GM12878 (cell line): ENCODE measurements around the gene FGGY. TPM values are rescaled to one million over a fixed set of nuclear protein-coding genes. Genes with fewer than 3 reads are reported as not detected.

Experiments used
- ATAC-seq: fragments of 200-7000 bp; cut with Tn5 transposase; 3 replicates; pipeline ENCODE4 v1.9.1; 2020; ENCODE audit warnings: mild to moderate bottlenecking, moderate library complexity
- BruUV-seq: library from RNA; stranded (reverse); fragments of 400-500 nt; replicated peaks from 2 replicates; lab custom pipeline; 2021; lab: Mats Ljungman, UMichigan
- CTCF ChIA-PET: fragments of 300-600 bp; sonication (Branson Sonifier 250); formaldehyde crosslinking; extraction: SDS; loops from one replicate; lab custom pipeline; 2021; ENCODE audit warnings: inconsistent platforms; lab: Yijun Ruan, JAX
- POLR2A ChIA-PET: fragments of 350-600 bp; formaldehyde crosslinking; extraction: SDS; loops from one replicate; lab custom pipeline; 2021; ENCODE audit warnings: inconsistent platforms; lab: Charles Lee
- RAD21 ChIA-PET: fragments of 300-600 bp; sonication (Branson Sonifier 250); formaldehyde crosslinking; loops from one replicate; lab custom pipeline; 2023; ENCODE audit warnings: antibody characterized with exemption; ENCODE audit not compliant: unreplicated experiment; lab: Charles Lee
- SMC1A ChIA-PET: fragments of 300-600 bp; sonication (Branson Sonifier 250); formaldehyde crosslinking; loops from one replicate; lab custom pipeline; 2023; ENCODE audit not compliant: unreplicated experiment, uncharacterized antibody; lab: Charles Lee
- DNase-seq: peaks from one replicate; pipeline ENCODE4 v3.0.0-alpha.2; 2011; ENCODE audit warnings: low read depth, low spot score
- FAIRE-seq: peaks from 3 replicates; lab custom pipeline; 2011; peaks lifted over from hg19 to GRCh38; lab: Jason Lieb, UNC
- H2AFZ ChIP-seq: 2 replicates; pipeline ENCODE4 v1.6.0; 2011; ENCODE audit warnings: low read depth, low read length, control low read depth; ENCODE audit not compliant: control insufficient read depth
- H3K27ac ChIP-seq: 2 replicates; pipeline ENCODE4 v1.5.1; 2011; ENCODE audit warnings: control low read depth; ENCODE audit not compliant: control insufficient read depth, insufficient read depth
- H3K27me3 ChIP-seq, 2 experiments: replicated peaks in 1 of 2; 2 replicates each; pipeline versions ENCODE4 v1.6.0 to v1.6.1; 2011; ENCODE audit warnings: low read length in 1 of 2; ENCODE audit not compliant: control insufficient read depth in 2 of 2, insufficient read depth in 2 of 2
- H3K36me3 ChIP-seq, 2 experiments: 2 replicates each; pipeline ENCODE4 v1.5.1; 2011; ENCODE audit warnings: low read length in 1 of 2; ENCODE audit not compliant: control insufficient read depth in 2 of 2, insufficient read depth in 2 of 2
- H3K4me1 ChIP-seq: 2 replicates; pipeline ENCODE4 v1.6.1; 2011; ENCODE audit warnings: mild to moderate bottlenecking, low read length, moderate library complexity, mixed read lengths; ENCODE audit not compliant: control insufficient read depth, insufficient read depth
- H3K4me2 ChIP-seq: 2 replicates; pipeline ENCODE4 v1.6.0; 2011; ENCODE audit warnings: control low read depth; ENCODE audit not compliant: control insufficient read depth, insufficient read depth
- H3K4me3 ChIP-seq: fragments of 200-600 bp; sonication (generic); 2 replicates; pipeline ENCODE4 v1.5.1; 2016
- H3K79me2 ChIP-seq: 2 replicates; pipeline ENCODE4 v1.6.0; 2011; ENCODE audit warnings: low read length; ENCODE audit not compliant: control insufficient read depth, insufficient read depth
- H3K9ac ChIP-seq: 2 replicates; pipeline ENCODE4 v1.8.0; 2011; ENCODE audit warnings: low read length, control low read depth, mixed read lengths; ENCODE audit not compliant: control insufficient read depth, insufficient read depth
- H3K9me3 ChIP-seq: replicated peaks from 3 replicates; pipeline ENCODE4 v1.5.1; 2011; ENCODE audit warnings: mild to moderate bottlenecking, low read length; ENCODE audit not compliant: control insufficient read depth, insufficient read depth
- H4K20me1 ChIP-seq: 2 replicates; pipeline ENCODE4 v1.6.0; 2011; ENCODE audit not compliant: control insufficient read depth, insufficient read depth
- BCL11A ChIP-seq: IDR thresholded peaks from 2 replicates; pipeline ENCODE4 v1.6.1; 2011; ENCODE audit warnings: low read depth, low read length
- E2F8 ChIP-seq: fragments of 450-650 bp; IDR thresholded peaks from 2 replicates; pipeline ENCODE4 v1.6.1; 2018; ENCODE audit warnings: mild to moderate bottlenecking, low read depth, moderate library complexity; ENCODE audit not compliant: partially characterized antibody
- ESRRA ChIP-seq: IDR thresholded peaks from 2 replicates; pipeline ENCODE4 v1.6.1; 2012; ENCODE audit warnings: mild to moderate bottlenecking, low read length, improper control_type of control experiment
- HDAC2 ChIP-seq: fragments of 200-600 bp; sonication (generic); IDR thresholded peaks from 2 replicates; pipeline ENCODE4 v1.6.1; 2017
- HDGF ChIP-seq: fragments of 450-650 bp; IDR thresholded peaks from 2 replicates; pipeline ENCODE4 v1.6.1; 2016; ENCODE audit warnings: antibody characterized with exemption
- MEF2B ChIP-seq: fragments of 450-650 bp; IDR thresholded peaks from 2 replicates; pipeline ENCODE4 v1.6.1; 2018; ENCODE audit warnings: mild to moderate bottlenecking, moderate library complexity; ENCODE audit not compliant: partially characterized antibody, poor library complexity, severe bottlenecking
- PAX5 ChIP-seq: IDR thresholded peaks from 2 replicates; pipeline ENCODE4 v1.6.1; 2011; ENCODE audit warnings: low read depth, low read length, borderline replicate concordance
- RBBP5 ChIP-seq: fragments of 200-600 bp; sonication (generic); conservative IDR thresholded peaks from 2 replicates; pipeline ENCODE4 v1.6.1; 2016
- SMAD1 ChIP-seq: fragments of 450-650 bp; IDR thresholded peaks from 2 replicates; pipeline ENCODE4 v1.6.1; 2018; ENCODE audit warnings: mild to moderate bottlenecking, low read depth; ENCODE audit not compliant: partially characterized antibody
- SRF ChIP-seq, 2 experiments: IDR thresholded peaks; 2 replicates each; pipeline ENCODE4 v1.6.1; 2011; ENCODE audit warnings: low read depth in 2 of 2, low read length in 2 of 2, mild to moderate bottlenecking in 1 of 2, moderate library complexity in 1 of 2
- TCF3 ChIP-seq: IDR thresholded peaks from 2 replicates; pipeline ENCODE4 v1.6.1; 2012; ENCODE audit warnings: low read depth, mild to moderate bottlenecking, low read length, borderline replicate concordance; ENCODE audit not compliant: insufficient read depth
- YY1 ChIP-seq: IDR thresholded peaks from 2 replicates; pipeline ENCODE4 v1.6.1; 2011; ENCODE audit warnings: low read depth, mild to moderate bottlenecking, low read length
- ZNF207 ChIP-seq: fragments of 450-650 bp; IDR thresholded peaks from 2 replicates; pipeline ENCODE4 v1.6.1; 2014; ENCODE audit warnings: antibody characterized with exemption, mild to moderate bottlenecking, borderline replicate concordance
- ZZZ3 ChIP-seq: IDR thresholded peaks from 2 replicates; pipeline ENCODE4 v1.6.1; 2011; ENCODE audit warnings: low read depth; ENCODE audit not compliant: control insufficient read depth, insufficient read length
- WGBS: methylation state at CpG from one replicate; pipeline ENCODE4 v1.1.6; 2016; ENCODE audit warnings: low lambda C conversion rate; ENCODE audit not compliant: insufficient replicate concordance, insufficient coverage; ENCODE audit errors: missing lambda C conversion rate; 5-methylcytosine and 5-hydroxymethylcytosine counted together
- in situ Hi-C: fragments of 300-500 bp; cut with MboI; formaldehyde crosslinking; loops from 9 replicates; pipeline ENCODE4 v1.14.3; 2018; ENCODE audit warnings: mixed read lengths
- intact Hi-C: fragments of 100-400 bp; cut with micrococcal nuclease; formaldehyde crosslinking; loops from one replicate; pipeline ENCODE4 v1.14.2; 2022; ENCODE audit not compliant: unreplicated experiment
- polyA plus RNA-seq, 11 experiments: library from polyadenylated mRNA; depleted of rRNA in 4 of 11; unstranded in 6 of 11; stranded (reverse) in 5 of 11; fragments of >200 nt; fragmentation: Nextera tagmentation in 4 of 11; fragmentation: Illumina TruSeq in 1 of 11; extraction: Ambion mirVana in 4 of 11; extraction: Trizol in 1 of 11; gene quantifications; 1 replicate in 1 of 11; 2 replicates in 10 of 11; pipeline versions ENCODE4 v1.2.1 to v1.2.3, GENCODE V29; 2011 to 2016; ENCODE audit warnings: inconsistent platforms in 2 of 11, missing spikeins in 2 of 11, low read depth in 1 of 11
- total RNA-seq, 4 experiments: library from RNA; depleted of rRNA in 3 of 4; stranded (reverse); fragments of >200 nt in 3 of 4; fragmentation: Illumina TruSeq in 1 of 4; extraction: Trizol in 1 of 4; gene quantifications; 2 replicates each; pipeline versions ENCODE4 v1.2.1 to v1.2.3, GENCODE V29; 2013 to 2021
- TF ChIP-seq, protein P1 (sequence below): IDR thresholded peaks from 2 replicates; pipeline ENCODE4 v1.6.1; 2011; ENCODE audit warnings: low read depth, mild to moderate bottlenecking, low read length, moderate library complexity, borderline replicate concordance; ENCODE audit errors: extremely low read depth
- TF ChIP-seq, protein P2 (sequence below): IDR thresholded peaks from 2 replicates; pipeline ENCODE4 v1.6.1; 2011; ENCODE audit warnings: mild to moderate bottlenecking, low read depth, low read length, moderate library complexity; ENCODE audit not compliant: insufficient replicate concordance

Gene FGGY
- total and polyA plus RNA-seq, 10 of the 15 experiments (the other 5 are each of a cell fraction or from before 2014, with no cell fraction given): 6.2 to 11.9 (median 7.5) TPM

- no peaks in the 10 kb centered on the region for H4K20me1 ChIP-seq
- no peaks in the 10 kb centered on the region for H3K9me3 ChIP-seq
- TF ChIP-seq E2F8 (no peak), ZNF207 (no peak), YY1 (no peak), BCL11A (no peak), SMAD1 (no peak), TCF3 (no peak), PAX5 (no peak), SRF (IDR thresholded peaks at IDR 0.05; ENCODE audit: low read depth in 2 of 2, low read length in 2 of 2) (no peak), RBBP5 (no peak), ESRRA (no peak), HDGF (no peak), HDAC2 (no peak), MEF2B (no peak), ZZZ3 (no peak)
- TF ChIP-seq, protein P1, sequence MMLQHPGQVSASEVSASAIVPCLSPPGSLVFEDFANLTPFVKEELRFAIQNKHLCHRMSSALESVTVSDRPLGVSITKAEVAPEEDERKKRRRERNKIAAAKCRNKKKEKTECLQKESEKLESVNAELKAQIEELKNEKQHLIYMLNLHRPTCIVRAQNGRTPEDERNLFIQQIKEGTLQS: no peak
- TF ChIP-seq, protein P2, sequence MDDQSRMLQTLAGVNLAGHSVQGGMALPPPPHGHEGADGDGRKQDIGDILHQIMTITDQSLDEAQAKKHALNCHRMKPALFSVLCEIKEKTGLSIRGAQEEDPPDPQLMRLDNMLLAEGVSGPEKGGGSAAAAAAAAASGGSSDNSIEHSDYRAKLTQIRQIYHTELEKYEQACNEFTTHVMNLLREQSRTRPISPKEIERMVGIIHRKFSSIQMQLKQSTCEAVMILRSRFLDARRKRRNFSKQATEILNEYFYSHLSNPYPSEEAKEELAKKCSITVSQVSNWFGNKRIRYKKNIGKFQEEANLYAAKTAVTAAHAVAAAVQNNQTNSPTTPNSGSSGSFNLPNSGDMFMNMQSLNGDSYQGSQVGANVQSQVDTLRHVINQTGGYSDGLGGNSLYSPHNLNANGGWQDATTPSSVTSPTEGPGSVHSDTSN: no peak
- no peak overlapping the region for H3K27ac ChIP-seq
- no peak overlapping the region for H3K4me3 ChIP-seq
- no peak overlapping the region for H2AFZ ChIP-seq
- SMC1A ChIA-PET: interaction anchor here (1.0 to 1.3 kb wide), 5 partner anchors 34 to 467 kb away, joined by 3 to 5 read pairs (median 3); no protein-coding TSS in a partner anchor
- CTCF ChIA-PET: interaction anchor here (0.9 to 1.4 kb wide), 4 partner anchors 147 to 538 kb away, joined by 3 to 7 read pairs (median 3); no protein-coding TSS in a partner anchor
- 48% methylated on average over 2 of the region's 2 CpGs for WGBS
- FAIRE-seq: no peak
- no peaks in the 10 kb centered on the region for H3K27me3 ChIP-seq
- H3K4me2 ChIP-seq: no peak overlapping the region
- no peak overlapping the region for H3K9ac ChIP-seq
- no peaks in the 10 kb centered on the region; the same call in 1 of the 2 replicates for H3K79me2 ChIP-seq
- intact Hi-C loops: loop anchor here (10.0 kb wide), 3 partner anchors 148 to 462 kb away; no protein-coding TSS in a partner anchor
- POLR2A ChIA-PET: no interaction called here
- H3K4me1 ChIP-seq: 0 out of 2 replicates have a peak, but pooled peaks cover 3% of the 10 kb centered on the region
- in situ Hi-C loops: loop anchor here (10.0 kb wide), 1 partner anchor 508 kb away; the partner anchor contains the start of gene JUN
- no peaks in the 10 kb centered on the region for H3K36me3 ChIP-seq
- RAD21 ChIA-PET: interaction anchor here (1.0 to 2.3 kb wide), 5 partner anchors 21 to 466 kb away, joined by 3 to 10 read pairs (median 4); no protein-coding TSS in a partner anchor
- BruUV-seq: no TSS peak
- ATAC-seq: no peak
- DNase-seq: no peak
Measured at GRCh38 chr1:59293206-59293605, 3.7 kb upstream of the FGGY start.
